ENCODE measurements around the gene GPR39.

Gene GPR39

DNA sequence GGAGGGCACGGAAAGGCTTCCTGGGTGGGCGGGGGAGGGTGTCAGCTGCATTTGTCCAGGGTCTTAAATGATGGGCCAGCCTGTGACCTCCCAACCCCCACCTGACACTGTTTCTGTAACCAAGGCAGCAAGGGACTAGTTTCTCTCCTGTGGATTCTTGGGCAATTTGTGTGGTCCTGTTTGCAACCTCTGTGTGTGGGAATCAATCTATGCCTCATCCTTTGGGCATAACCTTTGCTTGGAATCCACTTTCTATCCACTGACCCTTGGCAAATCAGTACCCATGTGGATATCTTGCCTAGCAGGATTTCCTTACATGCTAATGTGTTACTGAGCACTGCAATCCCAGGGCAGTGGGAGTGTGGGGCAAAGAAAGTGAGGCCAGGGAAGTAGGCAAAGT lies 54.1 kb downstream of the GPR39 start:
- Histone ChIP-seq H3K36me3 (no peaks in the 10 kb centered on the region), H3K9me3 (replicated peaks in 1 of 11) (peaks cover 41 to 97% (median 53%) of the 10 kb centered on the region in 11 experiments), H3K9ac (no peak overlapping the region), H3K27ac (no peak overlapping the region), H3K4me2 (no peak overlapping the region), H3K4me3 (no peak overlapping the region), H3K4me1 (no peaks in the 10 kb centered on the region), H4K20me1 (no peaks in the 10 kb centered on the region), H3K27me3 (no peaks in the 10 kb centered on the region)
- TF ChIP-seq Cebpa-rat (IDR thresholded peaks at IDR 0.05): no peak

GRCh38 chr2:132473174-132473883 lies 56.7 kb downstream of the GPR39 start:
- no peak overlapping the region for H3K4me2 ChIP-seq
- H3K4me1 ChIP-seq: no peaks in the 10 kb centered on the region
- no peak overlapping the region for H3K27ac ChIP-seq
- H4K20me1 ChIP-seq: no peaks in the 10 kb centered on the region
- TF ChIP-seq Cebpa-rat (IDR thresholded peaks at IDR 0.05): no peak
- no peaks in the 10 kb centered on the region for H3K27me3 ChIP-seq
- no peak overlapping the region for H3K4me3 ChIP-seq
- peaks cover 16 to 80% (median 27%) of the 10 kb centered on the region in 11 experiments for H3K9me3 ChIP-seq (replicated peaks in 1 of 11)
- no peaks in the 10 kb centered on the region for H3K36me3 ChIP-seq
- no peak overlapping the region for H3K9ac ChIP-seq

- H3K9ac ChIP-seq: no peak overlapping the region
- H3K4me3 ChIP-seq: no peak overlapping the region
- no peaks in the 10 kb centered on the region for H4K20me1 ChIP-seq
- peaks cover 0 to 3% (median 0%) of the 10 kb centered on the region in 10 experiments; a peak in 1 of 20 replicates for H3K4me1 ChIP-seq
- no peaks in the 10 kb centered on the region for H3K36me3 ChIP-seq
- no peak overlapping the region for H3K27ac ChIP-seq
- no peaks in the 10 kb centered on the region for H3K27me3 ChIP-seq
- peaks cover 0 to 63% (median 7%) of the 10 kb centered on the region in 11 experiments; a peak in 9 of 22 replicates for H3K9me3 ChIP-seq (replicated peaks in 1 of 11)
- no peak for TF ChIP-seq Cebpa-rat (IDR thresholded peaks at IDR 0.05)
- H3K4me2 ChIP-seq: no peak overlapping the region
Measured at GRCh38 chr2:132475615-132476014, 59.0 kb downstream of the GPR39 start.

DNA sequence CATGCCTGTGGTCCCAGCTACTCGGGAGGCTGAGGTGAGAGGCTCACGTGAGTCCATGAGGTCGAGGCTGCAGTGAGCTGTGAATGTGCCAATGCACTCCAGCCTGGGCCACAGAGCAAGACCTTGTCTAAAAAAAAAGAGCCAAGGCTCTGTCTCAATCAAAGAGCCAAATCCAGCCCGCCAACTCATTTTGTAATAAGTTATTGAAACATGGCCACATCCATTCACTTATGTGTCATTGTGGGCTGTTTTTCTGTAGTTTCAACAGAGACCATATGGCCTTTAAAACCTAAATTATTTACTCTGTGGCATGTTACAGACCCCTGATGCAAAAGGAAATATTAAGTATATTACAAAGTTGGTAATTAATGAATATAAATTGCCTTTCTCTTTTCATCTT lies 60.8 kb downstream of the GPR39 start:
- TF ChIP-seq Cebpa-rat (IDR thresholded peaks at IDR 0.05): no peak

GRCh38 chr2:132477962-132478361 lies 61.4 kb downstream of the GPR39 start:
- no peak overlapping the region for H3K4me2 ChIP-seq
- no peaks in the 10 kb centered on the region for H3K27me3 ChIP-seq
- no peaks in the 10 kb centered on the region for H4K20me1 ChIP-seq
- H3K27ac ChIP-seq: no peak overlapping the region
- H3K9ac ChIP-seq: no peak overlapping the region
- no peak overlapping the region for H3K4me3 ChIP-seq
- H3K4me1 ChIP-seq: peaks cover 0 to 3% (median 0%) of the 10 kb centered on the region in 10 experiments; a peak in 1 of 20 replicates
- no peaks in the 10 kb centered on the region for H3K36me3 ChIP-seq
- H3K9me3 ChIP-seq (replicated peaks in 1 of 11): peaks cover 0 to 53% (median 3%) of the 10 kb centered on the region in 11 experiments; a peak in 6 of 22 replicates
- no peak for TF ChIP-seq Cebpa-rat (IDR thresholded peaks at IDR 0.05)

More for the DNA sequence above, 60.8 kb downstream of the GPR39 start:
- H3K4me2 ChIP-seq: no peak overlapping the region
- H3K27ac ChIP-seq: no peak overlapping the region
- no peak overlapping the region for H3K9ac ChIP-seq
- H3K4me3 ChIP-seq: no peak overlapping the region
- no peaks in the 10 kb centered on the region for H4K20me1 ChIP-seq
- peaks cover 0 to 3% (median 0%) of the 10 kb centered on the region in 10 experiments; a peak in 1 of 20 replicates for H3K4me1 ChIP-seq
- H3K36me3 ChIP-seq: no peaks in the 10 kb centered on the region
- H3K9me3 ChIP-seq (replicated peaks in 1 of 11): peaks cover 0 to 53% (median 3%) of the 10 kb centered on the region in 11 experiments; a peak in 7 of 22 replicates
- H3K27me3 ChIP-seq: no peaks in the 10 kb centered on the region

DNA sequence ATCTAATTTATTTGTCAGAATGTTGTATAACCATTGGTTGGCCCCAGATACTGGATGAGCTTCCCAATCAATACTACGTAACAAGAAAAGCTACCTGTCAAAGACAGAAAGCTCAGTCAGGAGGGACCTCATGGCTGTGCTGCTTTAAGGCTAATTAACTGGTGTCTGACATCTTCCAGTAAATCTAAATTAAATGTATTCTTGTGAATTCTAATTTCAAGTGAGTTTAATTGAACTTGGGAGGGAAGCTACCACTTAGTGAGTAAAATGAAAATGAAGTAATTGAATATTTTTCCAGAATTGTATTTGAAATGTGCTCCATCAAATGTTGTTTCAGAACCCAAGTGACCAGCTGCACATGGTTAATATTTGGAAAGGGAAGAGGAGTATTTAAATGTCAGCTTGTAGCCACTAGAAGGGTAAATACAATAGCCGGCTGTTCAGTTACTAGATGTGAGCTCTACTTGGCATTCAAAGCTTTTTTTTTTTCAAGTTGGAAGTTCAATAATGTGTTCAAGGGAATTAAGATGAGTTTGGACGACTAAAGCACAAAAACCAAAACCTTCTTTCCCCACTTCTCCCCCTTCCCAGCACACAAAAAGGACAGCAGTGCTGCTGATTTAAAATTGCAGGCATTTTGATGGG lies 62.0 kb downstream of the GPR39 start:
- H3K4me2 ChIP-seq: no peak overlapping the region
- H3K27me3 ChIP-seq: no peaks in the 10 kb centered on the region
- no peaks in the 10 kb centered on the region for H4K20me1 ChIP-seq
- H3K4me3 ChIP-seq: no peak overlapping the region
- peaks cover 0 to 3% (median 0%) of the 10 kb centered on the region in 10 experiments; a peak in 1 of 20 replicates for H3K4me1 ChIP-seq
- no peak overlapping the region for H3K27ac ChIP-seq
- peaks cover 0 to 51% (median 3%) of the 10 kb centered on the region in 11 experiments; a peak in 5 of 22 replicates for H3K9me3 ChIP-seq (replicated peaks in 1 of 11)
- no peak overlapping the region for H3K9ac ChIP-seq
- TF ChIP-seq Cebpa-rat (IDR thresholded peaks at IDR 0.05): no peak
- no peaks in the 10 kb centered on the region for H3K36me3 ChIP-seq

DNA sequence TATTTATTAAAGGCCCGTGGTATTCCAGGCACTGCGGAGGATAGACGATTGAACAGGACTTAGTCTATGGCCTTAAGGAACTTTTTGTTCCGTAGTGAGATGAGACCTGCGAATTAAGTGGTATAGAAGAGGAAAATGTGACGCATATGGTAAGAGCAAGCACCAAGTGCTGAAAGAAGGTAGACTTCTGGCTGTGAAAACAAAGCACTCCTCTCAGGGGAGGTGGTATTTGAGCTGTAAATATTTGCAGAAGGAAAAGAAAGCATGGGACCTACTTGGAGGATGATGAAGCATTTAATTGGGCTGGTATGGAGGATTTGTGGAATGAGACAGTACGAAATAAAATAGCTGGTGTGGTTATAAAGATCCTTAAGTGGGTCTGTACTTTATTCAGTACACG lies 62.5 kb downstream of the GPR39 start:
- H3K4me1 ChIP-seq: peaks cover 0 to 3% (median 0%) of the 10 kb centered on the region in 10 experiments; a peak in 1 of 20 replicates
- H4K20me1 ChIP-seq: no peaks in the 10 kb centered on the region
- no peaks in the 10 kb centered on the region for H3K27me3 ChIP-seq
- no peak overlapping the region for H3K4me3 ChIP-seq
- no peak overlapping the region for H3K4me2 ChIP-seq
- no peak overlapping the region for H3K27ac ChIP-seq
- peaks cover 0 to 48% (median 3%) of the 10 kb centered on the region in 11 experiments; a peak in 5 of 22 replicates for H3K9me3 ChIP-seq (replicated peaks in 1 of 11)
- TF ChIP-seq Cebpa-rat (IDR thresholded peaks at IDR 0.05): no peak
- H3K9ac ChIP-seq: no peak overlapping the region
- no peaks in the 10 kb centered on the region for H3K36me3 ChIP-seq

DNA sequence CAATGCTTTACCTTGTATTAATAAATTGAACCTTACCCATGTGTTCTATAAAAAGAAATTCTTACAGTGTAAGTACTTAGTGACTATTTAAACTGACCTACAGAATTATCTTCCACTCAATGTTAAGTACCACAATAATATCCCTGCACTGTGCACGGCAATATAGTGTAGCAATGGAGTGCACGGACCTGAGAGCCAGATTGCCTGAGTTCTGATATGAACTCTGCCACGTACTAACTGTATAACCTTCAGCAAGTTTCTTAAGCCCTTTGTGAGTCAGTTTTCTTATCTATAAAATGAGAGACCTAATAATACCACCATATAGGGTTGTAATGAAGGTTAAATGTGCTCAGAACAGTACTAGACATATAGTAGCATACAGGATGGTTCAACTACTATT lies 66.2 kb downstream of the GPR39 start:
- Histone ChIP-seq H3K4me1 (peaks cover 0 to 3% (median 0%) of the 10 kb centered on the region in 10 experiments; a peak in 1 of 20 replicates), H3K4me2 (no peak overlapping the region), H3K9ac (no peak overlapping the region), H4K20me1 (no peaks in the 10 kb centered on the region), H3K4me3 (no peak overlapping the region), H3K36me3 (no peaks in the 10 kb centered on the region), H3K9me3 (replicated peaks in 1 of 11) (peaks cover 0 to 23% (median 0%) of the 10 kb centered on the region in 11 experiments; a peak in 2 of 22 replicates), H3K27ac (no peak overlapping the region), H3K27me3 (no peaks in the 10 kb centered on the region)
- no peak for TF ChIP-seq Cebpa-rat (IDR thresholded peaks at IDR 0.05)

GRCh38 chr2:132484144-132484543 lies 67.5 kb downstream of the GPR39 start:
- Histone ChIP-seq H3K4me3 (no peak overlapping the region), H3K9ac (no peak overlapping the region), H3K9me3 (replicated peaks in 1 of 11) (peaks cover 0 to 25% (median 0%) of the 10 kb centered on the region in 11 experiments; a peak in 4 of 22 replicates), H3K36me3 (no peaks in the 10 kb centered on the region), H3K27me3 (no peaks in the 10 kb centered on the region), H3K4me2 (no peak overlapping the region), H3K4me1 (peaks cover 0 to 3% (median 0%) of the 10 kb centered on the region in 10 experiments; a peak in 1 of 20 replicates), H3K27ac (no peak overlapping the region), H4K20me1 (no peaks in the 10 kb centered on the region)
- TF ChIP-seq Cebpa-rat (IDR thresholded peaks at IDR 0.05): no peak

All from BLaER1 treated with 17β-estradiol and CSF1 and Interleukin-3, amounts not matched to agents 10 nM and 100 nM (cell line).